Peyer's patch (tissue), 4 donors: ENCODE results near the gene GLDN. TPM values are rescaled to one million over a fixed set of nuclear protein-coding genes. Genes with fewer than 3 reads are reported as not detected.

Source experiments
- DNase-seq, 3 donors: peaks; one replicate each; pipeline ENCODE4 v3.0.0-alpha.2; 2017 to 2019
- H3K27ac ChIP-seq, 4 donors: fragments of 200-600 bp; sonication (generic); one replicate each; pipeline ENCODE4 v1.5.1; 2016 to 2019
- H3K27me3 ChIP-seq, 2 donors: fragments of 200-600 bp; sonication (generic); one replicate each; pipeline ENCODE4 v1.5.1; 2019
- H3K36me3 ChIP-seq, 3 donors: fragments of 200-600 bp; sonication (generic); one replicate each; pipeline ENCODE4 v1.5.1; 2016 to 2019
- H3K4me1 ChIP-seq, 4 donors: fragments of 200-600 bp; sonication (generic); one replicate each; pipeline ENCODE4 v1.5.1; 2016 to 2019
- H3K4me3 ChIP-seq, 4 donors: fragments of 200-600 bp; sonication (generic); 1 replicate in 3 of 4; 2 replicates in 1 of 4; pipeline ENCODE4 v1.5.1; 2016 to 2019; ENCODE audit warnings: mild to moderate bottlenecking in 1 of 4
- H3K9me3 ChIP-seq, 4 donors: fragments of 200-600 bp; sonication (generic); one replicate each; pipeline ENCODE4 v1.5.1; 2016 to 2019; ENCODE audit warnings: mild to moderate bottlenecking in 1 of 4
- POLR2A ChIP-seq, 2 donors: fragments of 450-650 bp; IDR thresholded peaks; one replicate each; pipeline ENCODE4 v1.5.1; 2017; ENCODE audit warnings: antibody characterized with exemption in 2 of 2, mild to moderate bottlenecking in 2 of 2, moderate library complexity in 2 of 2
- total RNA-seq, 4 donors: library from RNA; depleted of rRNA; stranded (reverse); fragments of >200 nt; gene quantifications; one replicate each; pipeline ENCODE4 v1.1.0, GENCODE V29; 2016
- TF ChIP-seq, protein P1 (sequence below), 6 experiments: fragments of 450-650 bp in 4 of 6; fragments of 200-600 bp in 2 of 6; sonication (generic) in 1 of 6; IDR thresholded peaks; one replicate each; pipeline ENCODE4 v1.5.1; 2017 to 2019; ENCODE audit warnings: antibody characterized with exemption in 6 of 6, mild to moderate bottlenecking in 3 of 6, moderate library complexity in 1 of 6

The GLDN gene
- total RNA-seq, 4 donors from 2014 or later: 0.13 to 0.18 TPM; not detected in 2

GRCh38 chr15:51396921-51397320 lies 55.5 kb downstream of the GLDN start:
- no peaks in the 10 kb centered on the region for H3K36me3 ChIP-seq
- no peaks in the 10 kb centered on the region for H3K4me1 ChIP-seq
- H3K27me3 ChIP-seq: no peaks in the 10 kb centered on the region
- no peak for DNase-seq
- no peak overlapping the region for H3K27ac ChIP-seq
- H3K4me3 ChIP-seq: no peak overlapping the region
- TF ChIP-seq, protein P1, sequence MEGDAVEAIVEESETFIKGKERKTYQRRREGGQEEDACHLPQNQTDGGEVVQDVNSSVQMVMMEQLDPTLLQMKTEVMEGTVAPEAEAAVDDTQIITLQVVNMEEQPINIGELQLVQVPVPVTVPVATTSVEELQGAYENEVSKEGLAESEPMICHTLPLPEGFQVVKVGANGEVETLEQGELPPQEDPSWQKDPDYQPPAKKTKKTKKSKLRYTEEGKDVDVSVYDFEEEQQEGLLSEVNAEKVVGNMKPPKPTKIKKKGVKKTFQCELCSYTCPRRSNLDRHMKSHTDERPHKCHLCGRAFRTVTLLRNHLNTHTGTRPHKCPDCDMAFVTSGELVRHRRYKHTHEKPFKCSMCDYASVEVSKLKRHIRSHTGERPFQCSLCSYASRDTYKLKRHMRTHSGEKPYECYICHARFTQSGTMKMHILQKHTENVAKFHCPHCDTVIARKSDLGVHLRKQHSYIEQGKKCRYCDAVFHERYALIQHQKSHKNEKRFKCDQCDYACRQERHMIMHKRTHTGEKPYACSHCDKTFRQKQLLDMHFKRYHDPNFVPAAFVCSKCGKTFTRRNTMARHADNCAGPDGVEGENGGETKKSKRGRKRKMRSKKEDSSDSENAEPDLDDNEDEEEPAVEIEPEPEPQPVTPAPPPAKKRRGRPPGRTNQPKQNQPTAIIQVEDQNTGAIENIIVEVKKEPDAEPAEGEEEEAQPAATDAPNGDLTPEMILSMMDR (IDR thresholded peaks at IDR 0.05): no peak
- TF ChIP-seq POLR2A (IDR thresholded peaks at IDR 0.05): no peak
- H3K9me3 ChIP-seq: no peaks in the 10 kb centered on the region

DNA sequence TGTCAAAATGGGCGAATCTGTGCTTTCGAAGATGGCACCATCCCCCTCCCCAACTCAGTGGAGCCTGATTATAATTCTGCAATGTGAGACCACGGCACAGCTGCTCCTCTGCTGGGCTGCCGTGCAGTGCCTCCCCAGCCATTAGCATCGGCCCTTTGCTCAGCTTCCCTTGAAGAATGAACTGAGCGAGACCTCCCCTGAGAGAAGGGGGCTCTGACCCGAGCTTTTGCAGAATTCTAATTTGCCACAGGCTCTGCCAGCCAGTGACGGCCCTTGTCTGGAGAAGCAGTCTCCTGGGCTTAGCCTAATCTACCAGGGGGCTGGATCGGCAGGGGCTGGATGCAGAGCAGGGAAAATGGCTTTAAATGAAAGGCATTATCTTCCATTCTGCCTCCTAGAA lies 57.2 kb downstream of the GLDN start:
- no peaks in the 10 kb centered on the region for H3K4me1 ChIP-seq
- TF ChIP-seq, protein P1 (IDR thresholded peaks at IDR 0.05): no peak
- no peak for TF ChIP-seq POLR2A (IDR thresholded peaks at IDR 0.05)
- DNase-seq: no peak
- no peaks in the 10 kb centered on the region for H3K9me3 ChIP-seq
- no peaks in the 10 kb centered on the region for H3K27me3 ChIP-seq
- no peak overlapping the region for H3K4me3 ChIP-seq
- H3K36me3 ChIP-seq: no peaks in the 10 kb centered on the region
- no peak overlapping the region for H3K27ac ChIP-seq

- H3K36me3 ChIP-seq: no peaks in the 10 kb centered on the region
- H3K27me3 ChIP-seq: no peaks in the 10 kb centered on the region
- no peaks in the 10 kb centered on the region for H3K4me1 ChIP-seq
- no peak overlapping the region for H3K4me3 ChIP-seq
- TF ChIP-seq POLR2A (IDR thresholded peaks at IDR 0.05): no peak
- TF ChIP-seq, protein P1 (IDR thresholded peaks at IDR 0.05): no peak
- no peak overlapping the region for H3K27ac ChIP-seq
- no peak for DNase-seq
- H3K9me3 ChIP-seq: no peaks in the 10 kb centered on the region
Measured at GRCh38 chr15:51401051-51401780, 59.8 kb downstream of the GLDN start.

GRCh38 chr15:51401872-51402517 lies 60.5 kb downstream of the GLDN start:
- Histone ChIP-seq H3K36me3 (no peaks in the 10 kb centered on the region), H3K9me3 (no peaks in the 10 kb centered on the region), H3K27ac (no peak overlapping the region), H3K27me3 (no peaks in the 10 kb centered on the region), H3K4me1 (no peaks in the 10 kb centered on the region), H3K4me3 (no peak overlapping the region)
- DNase-seq: peak in 1 of 3 donors; percentile 52
- TF ChIP-seq POLR2A (IDR thresholded peaks at IDR 0.05): no peak
- TF ChIP-seq, protein P1 (IDR thresholded peaks at IDR 0.05): peak in 4 of 6 experiments; percentile 3 to 28 (median 18)

DNA sequence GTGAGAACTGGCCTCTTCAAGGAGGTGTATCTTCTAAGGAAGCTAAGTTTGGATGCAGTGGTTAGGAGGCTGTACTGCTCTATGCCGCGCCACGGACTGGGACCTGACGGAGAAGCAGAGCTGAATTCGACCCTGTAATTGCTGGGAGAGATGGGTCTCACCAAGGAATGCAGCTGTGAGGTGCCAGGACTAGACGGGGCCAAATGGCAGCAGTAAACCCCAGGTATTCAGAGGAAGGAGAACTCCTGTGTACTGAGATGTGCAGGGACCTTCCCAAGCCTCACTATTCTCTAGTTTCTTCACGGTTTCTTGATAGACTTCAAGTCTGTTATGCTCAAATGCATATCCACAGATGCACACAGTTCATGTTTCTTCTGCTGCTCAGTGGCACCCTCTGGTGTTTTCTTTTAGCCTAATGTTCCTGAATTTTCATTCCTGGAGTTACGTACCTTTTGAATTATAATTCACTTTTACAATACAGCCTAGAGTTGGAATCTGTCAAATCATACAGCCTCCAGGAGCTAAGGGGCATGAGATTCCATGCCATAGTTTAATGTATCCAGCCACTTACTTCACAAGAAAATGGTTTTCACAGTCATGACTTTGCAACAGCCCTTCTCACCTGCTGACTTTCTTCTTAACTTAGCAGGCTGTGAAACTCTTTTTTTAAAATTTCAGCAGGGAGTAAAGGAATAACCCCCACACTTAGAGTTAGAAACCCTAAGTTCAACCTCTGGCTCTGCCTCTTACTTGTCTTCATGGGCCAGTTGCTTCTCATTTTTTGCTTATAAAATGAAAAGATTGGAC lies 61.8 kb downstream of the GLDN start:
- TF ChIP-seq POLR2A (IDR thresholded peaks at IDR 0.05): no peak
- TF ChIP-seq, protein P1 (IDR thresholded peaks at IDR 0.05): peak in 4 of 6 experiments; percentile 29 to 43 (median 39)
- Histone ChIP-seq H3K36me3 (no peaks in the 10 kb centered on the region), H3K9me3 (no peaks in the 10 kb centered on the region), H3K27me3 (no peaks in the 10 kb centered on the region), H3K27ac (no peak overlapping the region), H3K4me3 (no peak overlapping the region), H3K4me1 (no peaks in the 10 kb centered on the region)
- DNase-seq: no peak
